Stimulated activated CD8-positive, alpha-beta memory T cell treated with anti-CD3 and anti-CD28 coated beads, Interleukin-4, amount 100 ng/mL, for 1 hour (primary cell): ENCODE results near the gene CYB5B.

Experiments
- DNase-seq, 2 donors: peaks; one replicate each; pipeline ENCODE4 v3.0.0-alpha.2; 2020; ENCODE audit warnings: low read depth in 2 of 2, low spot score in 1 of 2

Gene CYB5B

GRCh38 chr16:69483611-69484010, 59.2 kb downstream of the CYB5B start:
- DNase-seq, result no peak

DNA sequence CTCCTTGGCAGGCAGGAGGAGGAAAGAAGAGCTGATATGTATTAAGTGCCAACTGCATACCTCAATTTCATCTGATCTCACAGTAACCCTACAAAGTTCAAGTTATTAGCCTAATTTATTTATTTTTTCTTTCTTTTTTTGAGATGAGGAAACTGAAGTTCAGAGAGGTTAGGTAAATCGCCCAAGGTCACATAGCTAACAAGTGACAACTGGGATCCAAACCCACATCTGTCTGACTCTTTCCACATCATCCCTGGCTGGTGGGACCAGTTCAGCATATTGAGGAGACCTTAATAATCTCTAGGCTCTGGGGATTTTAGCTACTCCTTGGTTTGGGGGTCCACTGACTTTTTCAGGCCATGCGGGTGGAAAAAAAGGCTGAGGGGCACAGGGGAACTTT, 60.9 kb downstream of the CYB5B start:
- no peak for DNase-seq

- DNase-seq, result no peak
These were observed 61.4 kb downstream of the CYB5B start for GRCh38 chr16:69485816-69486215.

GRCh38 chr16:69486272-69486671, 61.9 kb downstream of the CYB5B start:
- no peak for DNase-seq

GRCh38 chr16:69486724-69487123, 62.3 kb downstream of the CYB5B start:
- DNase-seq, result no peak

GRCh38 chr16:69490707-69491324, 66.4 kb downstream of the CYB5B start:
- no peak for DNase-seq

- no peak for DNase-seq
These were observed 70.6 kb downstream of the CYB5B start for GRCh38 chr16:69494991-69495392.

DNA sequence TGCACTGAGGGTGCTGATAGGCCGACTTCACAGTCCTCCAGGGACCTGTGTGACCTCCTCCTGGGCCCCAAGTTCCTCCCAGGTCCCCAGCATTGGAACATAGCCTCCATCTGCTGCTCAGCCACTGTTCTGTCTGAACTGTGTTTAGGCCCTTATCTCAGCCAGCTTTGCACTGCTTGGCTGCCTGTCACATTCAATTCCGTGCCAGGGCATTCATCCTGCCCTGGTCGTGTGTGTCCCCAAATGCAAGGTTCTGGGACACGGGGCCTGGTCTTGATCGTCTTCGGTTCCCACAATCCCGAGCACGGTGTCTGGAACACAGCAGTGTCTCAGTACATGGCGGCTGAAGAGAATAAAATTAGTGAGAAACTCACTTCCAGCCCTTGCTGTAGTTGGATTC, 71.4 kb downstream of the CYB5B start:
- DNase-seq, result no peak

DNA sequence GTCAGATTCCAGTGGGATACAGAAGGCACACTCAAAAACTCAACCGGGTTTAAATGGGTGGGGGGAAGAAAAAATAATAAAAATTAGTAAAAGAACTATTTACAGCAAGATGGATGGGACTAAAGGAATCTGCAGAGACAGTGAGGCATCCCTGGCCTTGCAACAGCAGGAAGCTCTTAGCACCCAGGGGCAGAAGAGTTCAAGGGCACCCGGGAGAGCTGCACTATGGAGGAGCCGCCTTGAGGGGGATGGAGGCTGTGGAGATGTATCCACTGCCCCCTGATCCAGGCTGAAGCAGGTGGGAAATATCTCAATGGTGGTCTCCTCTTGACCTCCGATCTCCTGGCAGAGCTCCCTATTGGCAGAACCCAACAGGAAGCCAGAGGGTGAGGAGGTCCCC, 72.0 kb downstream of the CYB5B start:
- no peak for DNase-seq

- no peak for DNase-seq
These were observed 72.5 kb downstream of the CYB5B start for GRCh38 chr16:69496896-69497295.

DNA sequence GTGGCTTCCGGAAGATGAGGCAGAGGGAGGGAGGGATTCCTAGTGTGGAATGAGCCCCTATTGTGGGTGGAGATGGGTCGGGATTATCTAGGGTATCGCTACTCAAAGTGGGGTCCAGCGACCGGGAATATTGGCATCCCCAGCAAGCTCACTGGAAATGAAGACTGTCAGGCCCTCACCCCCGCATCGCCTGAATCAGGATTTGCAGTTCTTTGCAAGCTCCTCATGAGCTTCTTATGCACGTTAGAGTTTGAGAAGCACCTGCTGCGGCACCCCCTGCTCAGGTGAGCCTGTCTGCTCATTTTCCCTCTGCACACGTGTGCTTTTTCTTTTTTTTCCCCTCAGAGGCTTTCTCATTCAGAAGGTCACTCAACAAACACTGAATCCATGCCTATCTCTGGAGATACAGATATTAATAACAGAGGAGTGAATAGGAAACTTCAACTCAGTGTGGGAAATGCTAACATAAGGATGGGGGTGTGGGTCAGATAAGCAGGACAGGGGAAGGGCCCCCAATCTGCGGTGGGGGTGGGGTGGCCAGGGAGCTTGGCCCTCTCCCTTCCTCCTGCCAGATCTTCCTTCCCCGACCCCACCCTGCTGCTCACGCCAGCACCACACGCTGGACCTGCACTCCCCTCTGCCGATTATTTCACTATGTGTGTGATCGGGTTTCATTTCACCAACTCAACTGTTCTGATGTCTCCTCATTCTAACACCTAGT, 73.6 kb downstream of the CYB5B start:
- DNase-seq, result no peak

GRCh38 chr16:69498926-69499325, 74.5 kb downstream of the CYB5B start:
- DNase-seq, result no peak

GRCh38 chr16:69499541-69500230, 75.3 kb downstream of the CYB5B start:
- DNase-seq, result no peak

GRCh38 chr16:69500496-69500895, 76.1 kb downstream of the CYB5B start:
- DNase-seq, result no peak

- no peak for DNase-seq
These were observed 77.7 kb downstream of the CYB5B start for GRCh38 chr16:69501956-69502745.

- no peak for DNase-seq
These were observed 78.8 kb downstream of the CYB5B start for GRCh38 chr16:69503244-69503643.

DNA sequence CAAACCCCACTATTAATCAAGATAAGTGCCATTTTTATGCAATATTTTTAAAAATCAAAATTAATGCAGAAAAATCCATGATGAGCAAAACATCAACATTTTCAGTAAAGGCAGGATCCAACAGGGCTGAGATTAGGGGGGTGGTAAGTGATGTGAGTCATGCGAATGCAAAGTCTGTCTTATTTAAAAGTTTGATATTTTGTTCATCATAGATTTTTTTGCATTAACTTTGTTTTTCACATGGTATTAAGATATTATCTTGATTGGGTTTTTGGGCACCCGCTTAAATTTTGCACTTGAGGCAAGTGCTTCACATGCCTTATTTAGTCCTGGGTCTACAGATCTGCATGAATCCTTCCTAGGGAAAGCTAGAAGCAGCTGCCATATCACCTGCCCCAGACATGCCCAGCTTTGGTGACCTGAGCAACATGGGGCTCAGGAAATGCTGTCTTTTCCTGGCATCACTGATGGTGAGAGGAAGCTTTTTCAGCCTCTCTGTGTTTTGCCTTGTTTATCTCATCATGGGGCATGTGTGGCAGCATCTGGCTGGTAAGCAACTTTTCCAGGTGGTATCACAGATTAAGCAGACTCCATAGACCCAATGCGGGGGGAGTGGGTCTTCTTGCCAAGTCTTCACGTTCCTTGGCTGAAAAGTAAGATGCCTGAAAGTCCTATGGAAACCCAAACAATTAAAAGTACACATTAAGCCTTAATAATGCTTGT, 83.8 kb downstream of the CYB5B start:
- DNase-seq, result no peak

DNA sequence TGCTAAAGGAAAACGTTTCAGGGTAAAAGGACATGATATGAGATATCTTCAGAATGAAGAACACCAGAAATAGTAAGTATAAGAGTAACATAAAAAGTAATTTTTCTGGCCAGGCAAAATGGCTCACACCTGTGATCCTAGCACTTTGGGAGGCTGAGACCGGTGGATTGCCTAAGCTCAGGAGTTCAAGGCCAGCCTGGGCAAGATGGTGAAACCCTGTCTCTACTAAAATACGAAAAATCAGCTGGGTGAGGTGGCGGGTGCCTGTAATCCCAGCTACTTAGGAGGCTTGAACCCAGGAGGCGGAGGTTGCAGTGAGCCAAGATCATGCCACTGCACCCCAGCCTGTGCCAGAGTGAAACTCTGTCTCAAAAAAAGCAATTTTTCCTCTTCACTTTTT, 84.7 kb downstream of the CYB5B start:
- DNase-seq, result no peak

DNA sequence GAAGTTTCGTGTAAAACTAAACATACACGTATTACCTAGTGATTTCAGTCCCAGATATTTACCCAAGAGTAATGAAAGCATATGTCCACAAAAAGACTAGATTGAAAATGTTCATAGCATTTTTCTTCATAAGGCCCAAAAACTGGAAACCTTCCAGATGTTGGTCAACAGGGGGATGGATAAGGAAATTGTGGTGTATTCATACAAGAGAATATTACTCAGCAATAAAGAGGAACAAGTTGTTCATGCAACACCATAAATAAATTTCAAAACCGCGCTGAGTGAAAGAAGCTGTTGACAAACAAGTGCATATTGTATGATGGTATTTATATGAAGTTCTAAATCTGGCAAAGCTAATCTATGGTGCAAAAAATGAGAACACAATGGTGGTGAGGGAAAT, 87.2 kb downstream of the CYB5B start:
- no peak for DNase-seq

- no peak for DNase-seq
These were observed 89.0 kb downstream of the CYB5B start for GRCh38 chr16:69513180-69513966.
